Activated CD4-positive, alpha-beta T cell treated with anti-CD3 and anti-CD28 coated beads, Interleukin-2, amount 50 U/mL, for 16 hours (primary cell): ENCODE measurements around the gene GPS2.
"Not testable (repeated sequence)": the region's sequence is repeated elsewhere in the genome, so short reads cannot be mapped to it uniquely, and the experiment has no call there.

Experiments used
- DNase-seq: peaks from one replicate; pipeline ENCODE4 v3.0.0-alpha.2; 2020

Gene GPS2

DNA sequence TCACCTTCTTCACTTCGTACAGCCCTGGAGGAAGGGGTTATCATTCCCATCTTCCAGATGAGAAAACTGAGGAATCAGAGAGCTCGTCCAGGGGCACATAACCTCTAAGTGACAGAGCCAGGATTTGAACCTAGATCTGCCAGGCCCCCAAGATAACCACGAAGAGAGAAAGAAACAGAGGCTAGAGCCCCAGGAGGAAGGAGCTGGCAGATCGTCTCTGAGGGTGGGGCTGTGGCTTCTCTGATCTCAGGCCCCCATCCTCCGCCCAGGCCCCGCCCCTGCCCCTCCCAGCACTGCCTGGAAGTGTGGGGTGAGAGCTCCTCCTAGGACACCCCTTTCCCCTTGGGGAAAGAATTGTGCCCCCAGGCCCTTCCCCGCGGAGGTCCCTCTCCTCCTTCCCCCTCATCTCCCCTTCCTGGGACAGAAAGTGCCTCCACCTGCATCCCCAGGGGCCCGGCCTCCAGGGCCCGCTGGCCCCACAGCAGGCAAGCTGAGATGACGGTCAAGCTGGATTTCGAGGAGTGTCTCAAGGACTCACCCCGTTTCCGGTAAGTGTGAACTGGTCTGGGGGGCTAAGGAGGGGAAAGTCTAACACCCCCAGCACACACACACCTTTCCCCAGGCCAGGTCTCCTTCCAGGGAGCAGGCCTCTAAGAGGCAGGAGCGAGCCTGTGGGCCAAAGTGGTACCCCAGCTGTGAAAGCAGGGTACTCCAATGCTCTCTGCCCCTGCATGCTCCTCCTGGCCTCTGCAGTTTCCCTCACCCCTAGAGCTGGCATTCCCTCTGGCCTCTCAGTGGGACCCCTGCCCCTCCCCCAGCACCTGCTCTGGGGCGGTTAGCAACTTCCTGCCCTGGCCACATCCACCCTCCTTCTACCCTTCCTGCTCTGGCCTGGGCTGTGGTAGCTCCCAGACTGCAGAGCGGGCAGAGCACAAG, 21.3 kb upstream of the GPS2 start, which contains the start of gene ACAP1:
ACAP1 (plus strand) TSS at position 290 of the 936 bp plus-strand sequence; CDS start at position 496, 206 bp downstream.
- DNase-seq, result peak; percentile 91

DNA sequence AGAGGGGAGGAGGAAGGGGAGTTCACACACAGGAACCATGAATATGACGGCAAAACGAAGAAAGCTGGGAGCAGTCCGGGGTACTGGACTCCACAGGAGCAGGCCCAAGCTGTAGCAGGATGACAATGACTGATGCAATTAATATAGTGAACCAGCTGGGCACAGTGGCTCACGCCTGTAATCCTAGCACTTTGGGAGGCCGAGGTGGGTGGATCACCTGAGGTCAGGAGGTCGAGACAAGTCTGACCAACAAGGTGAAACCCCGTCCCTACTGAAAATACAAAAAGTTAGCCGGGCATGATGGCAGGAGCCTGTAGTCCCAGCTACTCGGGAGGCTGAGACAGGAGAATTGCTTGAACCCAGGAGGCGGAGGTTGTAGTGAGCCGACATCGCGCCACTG, 20.6 kb upstream of the GPS2 start:
- not testable (repeated sequence) for DNase-seq

DNA sequence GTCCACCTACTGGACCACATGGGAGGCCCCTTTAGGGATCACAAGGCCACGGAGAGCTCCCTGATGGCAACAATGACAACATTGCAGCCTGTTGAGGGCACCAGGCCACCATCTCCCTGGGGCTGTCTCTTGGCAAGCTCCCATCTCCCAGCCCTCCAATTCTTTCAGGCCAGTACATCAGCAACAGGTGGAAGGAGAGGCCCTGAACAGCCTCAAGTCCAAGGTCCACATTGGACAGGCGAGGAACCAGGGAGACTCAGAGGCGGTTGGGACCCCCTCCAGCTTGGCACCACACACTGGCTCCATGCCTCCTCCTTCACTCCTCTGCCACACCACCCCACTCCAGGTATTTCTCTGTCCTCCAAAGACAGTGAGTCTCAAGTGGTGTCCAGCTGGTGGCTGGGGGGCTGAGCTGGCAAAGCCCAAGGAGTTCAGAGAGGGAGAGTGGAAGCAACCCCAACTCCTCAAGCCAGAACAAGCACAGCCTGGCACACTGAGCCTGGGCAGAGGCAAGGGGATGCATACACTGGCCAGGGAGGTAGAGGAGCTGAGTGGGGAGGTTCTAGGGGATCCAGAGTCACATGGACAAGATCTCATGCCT, 19.9 kb upstream of the GPS2 start:
- DNase-seq, result no peak

DNA sequence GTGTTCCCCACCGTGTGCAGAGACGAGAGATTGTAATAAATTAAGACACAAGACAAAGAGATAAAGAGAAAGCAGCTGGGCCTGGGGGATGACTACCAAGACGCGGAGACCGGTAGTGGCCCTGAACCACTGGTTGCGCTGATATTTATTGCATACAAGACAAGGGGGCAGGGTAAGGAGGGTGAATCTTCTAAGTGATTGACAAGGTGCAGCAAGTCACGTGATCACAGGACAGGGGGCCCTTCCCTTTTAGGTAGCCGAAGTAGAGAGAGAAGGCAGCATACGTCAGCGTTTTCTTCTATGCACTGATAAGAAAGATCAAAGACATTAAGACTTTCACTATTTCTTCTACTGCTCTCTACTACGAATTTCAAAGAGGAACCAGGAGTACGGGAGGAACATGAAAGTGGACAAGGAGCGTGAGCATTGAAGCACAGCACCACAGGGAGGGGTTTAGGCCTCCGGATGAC, 17.5 kb upstream of the GPS2 start:
- peak; percentile 28 for DNase-seq

DNA sequence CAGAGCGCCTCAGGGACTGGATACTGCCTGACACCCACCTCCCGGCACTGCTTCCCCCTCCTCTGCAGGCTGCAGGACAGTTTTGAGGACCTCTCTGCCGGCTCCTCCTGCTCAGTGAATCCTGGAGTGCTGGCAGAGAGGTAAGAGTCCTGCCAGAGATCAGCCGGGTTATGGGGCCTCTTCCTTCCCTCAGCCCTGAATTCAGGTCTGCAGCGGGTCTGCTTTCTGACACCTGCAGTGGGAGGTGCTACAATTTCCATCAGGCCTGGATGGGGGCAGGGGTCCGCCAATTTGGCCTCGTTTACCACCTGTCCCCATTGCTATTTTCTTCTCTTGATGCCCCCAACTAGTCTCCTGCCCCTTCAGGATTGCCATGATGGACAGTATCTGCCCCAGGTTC, 17.0 kb upstream of the GPS2 start:
- no peak for DNase-seq

DNA sequence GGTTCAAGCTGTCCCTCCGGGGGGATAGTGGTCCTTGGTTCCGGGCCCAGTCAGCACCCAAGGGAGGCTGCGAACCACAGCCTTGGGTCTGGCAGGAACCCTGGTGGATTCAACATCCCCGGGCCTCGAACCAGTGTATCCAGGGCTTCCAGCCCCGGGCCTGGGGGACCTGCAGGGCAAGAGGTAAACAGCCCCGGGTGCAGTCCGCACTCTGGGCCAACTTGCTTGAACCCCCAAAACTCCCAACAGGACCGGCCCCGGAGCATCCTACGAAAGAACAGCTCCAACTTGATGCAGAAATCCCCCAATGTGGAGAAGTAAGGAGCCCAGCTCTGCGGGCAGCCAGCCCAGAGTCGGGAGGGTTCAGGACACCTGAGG, 15.5 kb upstream of the GPS2 start:
- DNase-seq, result no peak

DNA sequence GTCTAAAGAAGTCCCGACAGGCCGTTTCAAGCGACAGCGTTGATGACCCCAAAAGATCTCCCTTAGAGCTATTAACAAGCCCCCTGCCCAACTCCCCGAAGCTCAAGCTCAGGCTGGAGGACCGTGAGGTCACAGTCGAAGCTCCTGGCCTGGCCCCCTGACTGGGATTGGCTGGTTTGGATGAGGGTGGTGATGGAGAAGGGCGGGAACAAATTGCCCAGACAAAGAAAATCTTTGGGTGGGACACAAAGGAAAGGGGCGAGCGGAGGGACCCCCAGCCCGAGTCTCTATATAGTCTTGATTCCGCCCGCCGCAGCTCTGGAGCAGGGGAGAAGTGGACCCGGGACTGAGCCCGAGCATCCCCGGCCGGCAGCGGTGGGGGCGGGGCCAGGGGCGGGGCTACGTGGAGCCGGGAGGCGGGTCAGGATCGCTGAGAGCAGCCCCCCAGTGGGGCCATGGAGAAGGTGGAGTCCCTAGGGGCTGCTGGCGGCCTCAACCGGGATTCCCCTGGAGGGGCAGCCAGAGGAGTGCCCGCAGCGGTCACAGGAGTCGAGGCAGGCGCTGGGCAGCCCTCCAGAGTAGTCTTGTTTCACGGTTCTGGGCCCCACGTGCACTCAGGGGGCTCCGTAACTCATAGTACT, 15.0 kb upstream of the GPS2 start:
- DNase-seq, result peak; percentile 86

DNA sequence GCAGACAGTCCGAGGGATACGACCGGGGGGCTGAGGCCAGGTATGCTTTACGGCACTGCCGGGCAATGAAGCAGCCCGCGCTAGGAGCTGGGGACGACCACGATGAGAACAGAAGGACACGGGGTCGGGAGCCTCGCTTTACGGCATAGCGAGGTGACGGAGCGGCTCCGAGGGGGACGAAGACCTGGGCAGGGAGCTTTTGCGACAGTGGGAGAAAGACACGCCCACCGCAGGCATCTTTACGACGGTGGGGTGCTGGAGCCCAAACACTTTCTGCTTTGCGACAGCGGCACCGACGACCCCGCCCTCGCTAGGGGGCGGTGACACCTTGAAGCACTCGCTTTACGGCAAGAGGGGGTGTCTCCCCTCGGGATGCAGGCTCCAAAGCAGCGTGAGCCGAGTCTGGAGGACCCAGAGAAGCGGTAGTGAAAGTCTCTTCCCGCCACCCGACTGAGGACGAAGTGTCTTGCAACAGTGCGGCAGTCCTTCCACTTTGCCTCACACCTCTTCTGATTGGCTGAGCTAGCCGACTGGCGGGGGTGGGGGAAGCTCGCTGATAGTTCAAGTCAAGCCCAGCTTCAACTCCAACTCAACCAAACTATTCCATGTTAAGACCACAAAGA, 14.3 kb upstream of the GPS2 start:
- peak; percentile 99 for DNase-seq

DNA sequence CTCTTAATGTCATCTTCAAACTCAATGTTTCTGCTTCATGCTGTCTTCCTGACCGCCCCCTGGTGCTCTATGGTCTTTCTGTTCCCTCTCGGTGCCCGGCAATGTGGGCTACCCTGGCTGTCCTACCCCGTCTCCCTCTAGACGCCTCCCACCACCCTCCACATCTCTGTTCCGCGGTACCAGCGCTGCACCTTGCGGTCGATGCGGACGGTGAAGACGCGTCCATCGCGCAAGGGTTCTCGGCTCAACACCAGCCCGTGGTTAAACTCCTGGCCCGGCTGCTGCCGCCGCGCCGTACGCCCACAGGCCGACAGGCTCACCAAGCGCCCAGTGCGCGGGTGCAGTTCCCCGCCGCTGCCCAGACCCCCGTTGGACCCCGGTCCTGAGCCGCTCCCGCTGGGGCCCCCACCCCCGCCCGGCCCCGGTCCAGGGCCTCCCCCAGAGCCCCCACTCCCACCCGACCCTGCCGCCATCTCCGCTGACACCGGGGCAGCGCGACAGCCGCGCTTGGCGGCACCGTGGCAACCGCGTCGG, 13.7 kb upstream of the GPS2 start, which contains the start of gene NEURL4:
NEURL4 (minus strand) TSS at position 496 of the 534 bp plus-strand sequence; CDS start at position 473, 23 bp downstream.
- DNase-seq, result no peak

DNA sequence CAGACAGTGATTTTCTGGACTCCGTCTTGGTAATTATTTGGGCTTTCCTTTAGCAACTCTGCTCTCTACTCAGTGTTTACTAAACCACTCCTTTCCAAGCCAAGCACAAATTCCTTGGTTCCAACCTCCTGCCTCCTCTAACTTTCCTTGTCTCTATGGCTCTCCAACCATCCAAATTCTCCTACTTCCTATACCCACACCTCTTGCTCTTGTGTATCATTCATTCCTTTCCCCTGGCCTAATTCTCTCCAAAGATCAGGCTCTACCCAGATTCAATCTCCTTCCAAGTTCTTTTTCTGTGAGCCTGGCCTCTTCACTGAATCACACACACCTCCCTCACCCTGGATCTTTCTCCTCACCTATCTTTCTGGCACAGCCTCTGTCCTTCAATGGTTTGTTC, 12.8 kb upstream of the GPS2 start:
- no peak for DNase-seq

DNA sequence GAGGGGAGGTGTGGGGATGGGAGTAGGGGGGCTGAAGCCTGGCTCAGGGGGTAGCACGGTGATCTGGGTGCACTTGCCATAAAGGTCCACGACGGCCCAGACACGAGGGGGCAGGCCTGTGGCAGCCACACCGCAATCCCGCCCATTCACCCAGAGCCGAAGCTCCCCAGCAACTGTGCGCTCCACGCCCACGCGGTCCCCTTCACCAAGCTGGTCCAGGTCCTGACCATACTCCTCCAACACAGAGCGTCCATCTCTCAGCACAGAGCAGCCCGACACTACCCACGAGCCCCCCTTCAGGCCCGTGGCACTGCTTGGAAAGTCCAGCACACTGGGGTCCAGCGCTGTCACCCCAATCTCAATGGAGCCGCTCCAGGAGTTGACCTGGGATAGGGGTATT, 12.3 kb upstream of the GPS2 start:
- no peak for DNase-seq

DNA sequence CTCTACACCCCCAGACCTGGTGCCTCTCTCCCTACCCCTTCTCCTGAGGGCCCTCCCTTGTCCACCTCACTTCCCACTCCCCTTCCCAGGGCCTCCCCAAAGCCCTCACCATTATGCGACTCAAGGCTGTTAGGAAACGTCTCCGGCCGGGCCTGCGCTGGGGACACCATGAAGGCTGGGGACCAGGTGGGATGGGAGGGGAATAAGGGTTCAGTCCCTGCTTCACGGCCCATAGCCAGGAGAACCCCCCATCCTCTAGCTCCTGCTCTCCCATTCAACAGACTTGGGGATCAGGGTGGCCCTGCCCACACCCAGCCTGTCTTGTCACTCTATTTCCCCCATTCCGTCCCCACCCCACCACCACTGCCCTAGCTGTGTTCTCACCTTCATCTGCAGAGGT, 11.9 kb upstream of the GPS2 start:
- DNase-seq, result no peak

DNA sequence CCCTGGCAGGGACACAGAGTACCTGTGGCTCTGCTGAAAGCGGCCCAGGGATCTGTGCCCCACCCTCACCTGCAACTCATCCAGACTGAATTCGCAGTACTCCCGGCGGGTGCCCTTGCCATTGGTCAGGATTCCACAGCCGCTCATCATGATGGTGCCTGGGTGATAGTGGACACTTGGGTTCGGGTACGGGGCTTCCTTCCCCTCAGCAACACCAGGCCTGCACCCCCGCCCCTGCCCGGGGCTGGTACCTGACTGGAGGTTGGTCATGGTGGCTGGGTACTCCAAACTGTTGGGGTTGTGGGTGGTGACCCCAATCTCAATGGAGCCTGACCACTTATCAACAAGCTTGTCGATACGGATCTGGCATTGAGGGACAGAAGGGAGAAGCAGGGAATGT, 11.0 kb upstream of the GPS2 start:
- no peak for DNase-seq

DNA sequence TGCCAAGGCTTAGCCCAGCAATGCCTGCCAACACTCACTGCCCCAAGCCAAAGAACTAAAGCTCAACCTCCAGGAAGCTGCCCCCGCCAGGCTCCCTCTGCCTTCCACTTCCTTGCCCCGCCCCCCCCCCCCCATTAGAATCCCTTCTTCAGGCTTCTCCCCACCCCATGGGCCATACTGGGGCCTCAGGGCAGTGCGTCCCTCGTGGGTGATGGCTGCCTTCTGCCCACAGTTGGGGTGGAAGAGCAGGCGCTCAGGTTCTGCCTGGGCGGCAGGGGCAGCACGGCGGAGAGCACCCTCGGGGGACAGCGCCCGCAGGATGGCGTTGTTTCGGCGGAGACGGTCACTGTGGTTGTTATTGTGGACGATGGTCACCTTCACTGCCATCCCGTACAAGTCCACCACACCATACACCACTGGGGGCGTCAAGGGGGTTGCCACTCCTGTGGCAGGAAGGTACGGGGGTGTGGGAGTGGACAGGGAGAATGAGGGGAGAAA, 9.9 kb upstream of the GPS2 start:
- DNase-seq, result no peak

DNA sequence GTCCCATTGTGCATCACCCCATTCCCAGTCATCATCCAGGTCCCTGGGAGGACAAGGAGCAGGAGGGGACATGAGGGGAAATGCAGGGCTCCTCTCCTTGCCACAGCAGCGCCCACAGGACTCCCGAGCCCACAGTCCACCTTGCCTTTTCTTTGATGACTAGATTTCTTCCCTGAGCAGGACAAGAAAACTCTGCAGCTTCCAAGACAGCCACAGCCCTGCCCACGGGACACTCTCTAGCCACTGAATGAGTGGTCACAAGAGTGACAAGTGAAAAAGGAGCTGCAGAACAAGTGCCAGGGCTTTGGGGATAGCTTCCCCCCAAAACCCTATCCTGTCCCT, 9.2 kb upstream of the GPS2 start:
- DNase-seq, result no peak

DNA sequence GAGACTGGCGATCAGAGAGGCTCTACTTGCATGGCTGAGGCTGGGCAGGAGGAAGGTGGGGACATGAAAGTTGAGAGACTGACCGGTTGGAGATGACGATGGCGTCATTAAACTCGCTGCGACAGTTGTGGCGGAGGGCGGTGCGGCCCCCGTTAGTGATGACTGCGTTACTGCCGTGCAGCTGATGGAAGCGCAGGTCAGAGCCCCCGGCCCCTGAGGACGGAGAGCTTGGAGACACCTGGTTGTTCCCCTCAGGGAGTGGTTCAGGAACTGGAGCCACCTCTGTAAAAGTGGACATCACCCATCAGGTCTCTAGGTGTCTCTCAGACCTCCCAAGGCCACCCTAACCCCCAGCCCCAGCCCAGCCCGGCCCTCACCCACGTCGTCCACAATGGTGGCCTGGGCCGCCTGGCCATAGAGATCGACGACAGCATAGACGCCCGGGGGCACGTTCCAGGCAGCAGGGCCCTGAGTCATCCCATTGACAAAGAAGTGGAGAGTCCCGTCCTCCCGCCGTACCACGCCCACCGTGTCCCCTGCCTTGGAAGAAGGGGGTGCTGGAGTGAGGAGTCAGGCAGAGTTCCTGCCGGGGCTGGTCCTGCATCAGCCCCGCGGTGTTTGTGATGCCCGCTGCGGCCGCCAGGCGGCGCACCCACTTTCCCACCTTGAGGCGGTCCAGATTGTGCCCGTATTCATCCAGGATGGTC, 8.7 kb upstream of the GPS2 start:
- DNase-seq, result peak; percentile 63

DNA sequence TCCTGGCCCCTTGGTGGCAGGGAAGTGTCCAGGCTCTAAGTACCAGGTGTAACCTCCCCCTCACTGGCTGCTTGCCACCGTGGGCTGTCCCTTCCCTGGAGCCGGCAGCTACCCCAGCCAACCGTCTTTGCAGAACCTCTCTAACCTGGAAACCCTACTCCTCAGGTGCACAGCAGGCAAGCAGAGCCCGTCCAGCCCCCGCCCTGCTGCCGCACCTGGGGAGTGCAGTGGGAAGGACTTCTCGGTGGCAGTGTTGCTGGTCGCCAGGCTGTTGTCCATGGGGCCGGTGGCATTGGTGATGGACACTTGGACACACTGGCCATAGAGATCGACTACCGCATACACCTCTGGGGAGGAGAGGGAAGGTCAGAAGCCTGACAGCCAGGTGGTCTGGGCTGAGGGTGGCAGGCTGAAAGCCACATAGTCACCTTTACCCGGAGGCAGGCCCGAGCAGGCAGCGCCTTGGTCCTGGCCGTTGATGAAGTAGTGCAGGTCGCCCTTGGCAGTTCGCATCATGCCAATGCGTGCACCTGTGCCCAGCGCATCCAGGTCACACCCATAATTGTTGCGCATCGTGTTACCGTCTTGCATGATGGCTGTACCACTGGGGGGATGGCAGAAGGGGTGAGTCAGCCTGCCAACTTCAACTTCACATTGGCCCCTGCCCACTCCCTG, 7.5 kb upstream of the GPS2 start:
- DNase-seq, result no peak

DNA sequence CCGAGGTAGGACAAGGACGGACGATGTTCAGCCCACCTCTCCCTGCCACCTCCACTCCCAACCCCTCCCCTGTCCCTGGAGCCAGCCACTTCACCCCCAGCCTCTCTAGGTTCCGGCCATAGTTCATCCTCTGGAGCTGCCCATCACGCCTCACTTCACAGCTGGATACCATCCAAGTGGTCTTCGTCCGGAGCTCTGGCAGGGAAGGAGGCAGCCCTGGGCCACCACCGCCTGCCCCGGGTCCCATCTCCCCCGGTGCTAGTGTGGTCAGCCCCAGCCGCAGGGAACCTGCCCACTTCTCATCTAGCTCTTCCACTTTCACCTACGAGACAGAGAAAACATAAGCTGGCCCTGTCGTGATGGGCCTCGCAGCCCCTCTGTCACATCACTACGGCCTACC, 6.3 kb upstream of the GPS2 start:
- DNase-seq, result no peak

DNA sequence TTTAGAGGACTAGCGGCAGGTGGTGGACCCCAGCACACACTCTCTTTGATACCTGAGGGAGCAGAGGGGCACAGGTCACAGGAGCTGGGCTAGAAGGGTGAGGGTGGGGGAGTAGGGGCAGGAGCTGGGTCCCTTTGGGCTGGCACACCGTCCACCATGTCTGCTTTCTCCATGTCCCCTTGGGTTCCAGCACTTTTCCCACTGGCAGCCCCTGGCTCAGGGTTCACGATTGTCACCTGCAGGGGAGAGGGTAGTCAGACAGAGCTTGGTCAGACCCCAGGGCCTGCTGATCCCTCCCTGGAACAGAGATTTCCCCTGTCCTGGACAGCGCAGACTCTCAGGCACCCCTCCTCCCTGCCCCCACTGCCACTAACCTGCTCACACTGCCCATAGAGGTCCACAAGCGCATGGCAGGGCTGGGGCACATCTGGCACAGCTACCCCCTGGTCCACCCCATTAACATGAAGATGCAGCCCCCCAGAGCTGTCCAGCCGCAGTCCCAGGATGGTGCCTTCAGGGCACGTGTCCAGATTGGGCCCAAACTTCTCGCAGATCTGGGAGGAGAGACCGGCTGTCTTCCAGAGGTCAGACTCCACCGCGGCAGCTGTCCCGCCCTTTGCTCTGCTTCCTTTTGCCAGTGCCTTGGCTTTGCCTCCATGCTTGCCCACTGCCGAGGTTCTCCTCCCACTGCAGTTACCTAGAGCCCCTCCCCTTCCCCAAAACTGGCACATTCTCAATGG, 3.1 kb upstream of the GPS2 start:
- DNase-seq, result no peak

DNA sequence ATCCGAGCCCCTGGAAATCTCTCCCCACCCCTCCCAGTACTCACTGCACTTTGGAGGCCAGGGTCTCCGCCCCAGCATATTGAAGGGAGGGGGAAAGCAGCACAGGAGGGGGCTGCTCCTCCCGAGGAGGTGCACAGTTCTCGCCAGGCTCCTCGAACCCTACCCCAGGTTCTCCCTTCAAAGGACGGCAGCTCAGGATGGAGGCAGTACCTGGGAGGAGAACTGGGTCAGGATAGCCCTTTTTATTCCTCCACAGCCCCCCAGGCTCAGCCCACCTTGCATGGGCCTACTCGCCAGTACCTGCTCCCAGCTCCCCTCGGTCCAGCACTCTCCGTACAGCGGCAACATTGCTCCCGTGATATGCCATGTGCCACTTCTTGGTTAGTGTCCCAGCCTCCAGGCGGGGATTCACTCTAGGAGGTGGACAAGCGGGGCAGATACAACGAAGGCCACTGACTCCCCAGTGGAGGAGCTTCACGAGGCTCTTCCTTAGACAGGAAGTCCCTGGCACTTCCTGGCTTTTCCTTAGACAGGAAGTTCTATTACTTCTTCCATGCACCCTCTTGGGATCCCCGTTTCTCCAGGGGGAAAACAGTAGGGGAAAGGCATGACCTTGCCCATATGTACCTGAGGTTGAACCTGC, 2.1 kb upstream of the GPS2 start:
- no peak for DNase-seq
